GM18511 (cell line): ENCODE data around the gene STK16.
A peak's percentile ranks its signal among the peaks of the same experiment; 100 is the strongest.

Source experiments
- ATAC-seq: cut with Tn5 transposase; IDR thresholded peaks from one replicate; pipeline ENCODE4 v1.9.1; 2021; ENCODE audit warnings: mild to moderate bottlenecking, moderate library complexity; ENCODE audit not compliant: unreplicated experiment

The STK16 gene

GRCh38 chr2:219268294-219268693, 23.0 kb downstream of the STK16 start:
- ATAC-seq, result no peak

GRCh38 chr2:219269362-219270054, 24.2 kb downstream of the STK16 start:
- ATAC-seq, result no peak

GRCh38 chr2:219270055-219270372, 24.7 kb downstream of the STK16 start:
- no peak for ATAC-seq

- no peak for ATAC-seq
These were observed 25.7 kb downstream of the STK16 start for GRCh38 chr2:219271021-219271420.

GRCh38 chr2:219272356-219272755, 27.1 kb downstream of the STK16 start:
- no peak for ATAC-seq

- no peak for ATAC-seq
These were observed 27.7 kb downstream of the STK16 start for GRCh38 chr2:219272995-219273394.

GRCh38 chr2:219273937-219274336, 28.7 kb downstream of the STK16 start:
- no peak for ATAC-seq

GRCh38 chr2:219274361-219274921, 29.2 kb downstream of the STK16 start:
- ATAC-seq, result no peak

- no peak for ATAC-seq
These were observed 32.7 kb downstream of the STK16 start for GRCh38 chr2:219277703-219278654.

GRCh38 chr2:219278655-219279150, 33.4 kb downstream of the STK16 start:
- ATAC-seq, result no peak

GRCh38 chr2:219279151-219279915, 34.1 kb downstream of the STK16 start, which contains the start of gene DNAJB2:
Gene DNAJB2 (plus strand): TSS chr2:219279366. CDS start chr2:219279834, 468 bp downstream.
- ATAC-seq, result peak; percentile 87

GRCh38 chr2:219279916-219280516, 34.7 kb downstream of the STK16 start:
- no peak for ATAC-seq

- ATAC-seq, result no peak
These were observed 35.4 kb downstream of the STK16 start for GRCh38 chr2:219280651-219281050.

- no peak for ATAC-seq
These were observed 36.3 kb downstream of the STK16 start for GRCh38 chr2:219281588-219281987.

- ATAC-seq, result no peak
These were observed 37.1 kb downstream of the STK16 start for GRCh38 chr2:219282375-219282774.

GRCh38 chr2:219282943-219283581, 37.8 kb downstream of the STK16 start:
- ATAC-seq, result no peak

- ATAC-seq, result no peak
These were observed 39.5 kb downstream of the STK16 start for GRCh38 chr2:219284501-219285372.

- ATAC-seq, result no peak
These were observed 40.1 kb downstream of the STK16 start for GRCh38 chr2:219285373-219285735.

- no peak for ATAC-seq
These were observed 40.7 kb downstream of the STK16 start for GRCh38 chr2:219285894-219286425.
